Stimulated activated CD8-positive, alpha-beta memory T cell treated with anti-CD3 and anti-CD28 coated beads, Interleukin-2, amount 100 ng/mL, for 48 hours (primary cell): ENCODE measurements around the gene PGP.

ENCODE experiments used
- DNase-seq, 2 donors: peaks; one replicate each; pipeline ENCODE4 v3.0.0-alpha.2; 2020; ENCODE audit warnings: low read depth in 2 of 2

PGP gene

GRCh38 chr16:2199095-2199494 is 15.5 kb downstream of the PGP start:
- no peak for DNase-seq

GRCh38 chr16:2198283-2198682 is 16.4 kb downstream of the PGP start:
- no peak for DNase-seq

DNA sequence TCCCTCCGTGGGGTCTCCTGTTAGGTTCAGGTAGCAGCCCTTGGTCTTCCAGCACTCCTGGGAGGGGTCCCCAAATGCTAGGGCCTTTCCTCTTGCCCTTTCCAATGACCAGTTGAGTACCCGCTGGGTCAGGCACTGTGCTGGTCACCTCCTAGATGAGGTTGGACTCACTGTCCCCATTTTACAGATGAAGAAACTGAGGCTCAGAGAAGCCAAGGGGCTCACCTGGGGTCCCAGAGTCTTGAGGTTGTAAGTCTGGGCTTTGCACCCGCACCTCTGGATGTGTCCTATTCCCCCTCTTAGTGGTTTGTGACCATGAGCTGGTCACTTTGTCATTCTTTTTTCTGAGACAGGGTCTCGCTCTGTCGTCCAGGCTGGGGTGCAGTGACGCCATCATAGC is 16.9 kb downstream of the PGP start:
- DNase-seq = no peak

GRCh38 chr16:2196981-2197511 is 17.6 kb downstream of the PGP start:
- no peak for DNase-seq

- no peak for DNase-seq
These were observed 18.3 kb downstream of the PGP start, which contains the start of gene CASKIN1 for GRCh38 chr16:2196162-2196980. CASKIN1 (minus strand) TSS chr16:2196605; CDS start chr16:2196432, 173 bp downstream.

- no peak for DNase-seq
These were observed 19.1 kb downstream of the PGP start for GRCh38 chr16:2195322-2196161.

- no peak for DNase-seq
These were observed 19.8 kb downstream of the PGP start for GRCh38 chr16:2194852-2195321.

GRCh38 chr16:2194166-2194834 is 20.3 kb downstream of the PGP start:
- DNase-seq = no peak

DNA sequence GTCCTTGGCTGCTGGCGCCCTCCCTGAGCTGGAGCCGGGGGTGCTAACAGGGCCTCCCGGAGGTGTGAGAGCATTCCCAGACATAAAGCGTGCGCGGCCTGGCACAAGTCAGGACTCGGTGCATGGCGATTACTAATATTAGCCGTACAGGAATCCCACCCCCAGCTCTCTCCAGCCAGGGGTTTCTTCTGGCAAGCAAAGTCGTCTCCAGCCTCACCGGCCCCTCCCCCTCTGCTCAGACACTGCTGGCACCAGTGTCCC is 23.3 kb downstream of the PGP start:
- DNase-seq = no peak

- DNase-seq = no peak
These were observed 23.8 kb downstream of the PGP start for GRCh38 chr16:2190659-2191445.

DNA sequence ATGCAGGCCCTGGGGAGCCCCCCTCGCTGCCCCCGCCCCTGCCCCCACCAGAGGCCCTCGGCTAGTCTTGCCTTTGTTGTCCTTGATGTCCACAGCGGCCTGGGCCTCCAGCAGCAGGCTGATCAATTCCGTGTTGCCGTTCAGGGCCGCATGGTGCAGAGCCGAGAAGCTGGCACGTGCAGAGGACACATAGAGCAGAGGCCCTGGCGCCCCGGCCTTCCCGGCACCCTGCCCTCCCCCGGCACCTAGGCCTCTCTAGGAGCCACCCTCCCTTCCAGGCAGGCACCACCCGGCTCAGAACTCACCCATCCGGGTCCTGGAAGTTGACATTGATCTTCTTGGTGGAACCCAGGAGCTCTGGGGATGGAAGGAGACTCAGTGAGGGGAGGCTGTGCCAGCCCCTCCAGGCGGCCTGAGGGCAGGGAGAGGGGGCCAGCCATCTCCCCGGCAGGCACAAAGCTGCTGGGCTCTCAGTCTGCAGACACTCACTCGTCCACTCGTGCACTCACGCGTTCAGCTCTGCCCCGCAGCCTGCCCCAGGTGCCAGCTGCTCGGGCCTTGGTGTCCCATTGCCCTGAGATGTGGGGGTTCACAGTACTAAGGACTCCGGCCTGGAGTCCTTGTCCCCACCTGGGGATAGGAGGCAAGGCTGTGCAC is 24.5 kb downstream of the PGP start:
- no peak for DNase-seq

GRCh38 chr16:2189252-2189893 is 25.3 kb downstream of the PGP start:
- no peak for DNase-seq

DNA sequence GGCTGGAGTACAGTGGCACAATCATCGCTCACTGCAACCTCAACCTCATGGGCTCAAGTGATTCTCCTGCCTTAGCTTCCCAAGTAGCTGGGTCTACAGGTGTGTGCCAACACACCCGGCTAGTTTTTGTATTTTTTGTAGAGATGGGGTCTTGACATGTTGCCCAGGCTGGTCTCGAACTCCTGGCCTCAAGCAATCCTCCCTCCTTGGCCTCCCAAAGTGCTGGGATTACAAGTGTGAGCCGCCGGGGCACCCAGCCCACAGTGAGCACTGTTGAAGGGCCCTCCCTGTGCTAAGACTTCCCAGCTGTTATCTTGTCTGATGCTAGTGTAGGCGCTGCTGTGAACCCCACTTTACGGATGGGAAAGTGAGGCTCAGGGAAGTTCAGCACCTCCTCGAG is 26.2 kb downstream of the PGP start:
- DNase-seq = no peak

- DNase-seq = no peak
These were observed 27.4 kb downstream of the PGP start for GRCh38 chr16:2187212-2187611.

- no peak for DNase-seq
These were observed 28.1 kb downstream of the PGP start for GRCh38 chr16:2186505-2186904.

- DNase-seq = no peak
These were observed 28.6 kb downstream of the PGP start for GRCh38 chr16:2186064-2186463.

- no peak for DNase-seq
These were observed 29.7 kb downstream of the PGP start for GRCh38 chr16:2184962-2185361.

- DNase-seq = no peak
These were observed 30.3 kb downstream of the PGP start for GRCh38 chr16:2184346-2184745.

- no peak for DNase-seq
These were observed 31.0 kb downstream of the PGP start for GRCh38 chr16:2183671-2184070.

GRCh38 chr16:2181952-2182351 is 32.7 kb downstream of the PGP start:
- DNase-seq = no peak
